ENCODE results near the gene SEC24A.

DNA sequence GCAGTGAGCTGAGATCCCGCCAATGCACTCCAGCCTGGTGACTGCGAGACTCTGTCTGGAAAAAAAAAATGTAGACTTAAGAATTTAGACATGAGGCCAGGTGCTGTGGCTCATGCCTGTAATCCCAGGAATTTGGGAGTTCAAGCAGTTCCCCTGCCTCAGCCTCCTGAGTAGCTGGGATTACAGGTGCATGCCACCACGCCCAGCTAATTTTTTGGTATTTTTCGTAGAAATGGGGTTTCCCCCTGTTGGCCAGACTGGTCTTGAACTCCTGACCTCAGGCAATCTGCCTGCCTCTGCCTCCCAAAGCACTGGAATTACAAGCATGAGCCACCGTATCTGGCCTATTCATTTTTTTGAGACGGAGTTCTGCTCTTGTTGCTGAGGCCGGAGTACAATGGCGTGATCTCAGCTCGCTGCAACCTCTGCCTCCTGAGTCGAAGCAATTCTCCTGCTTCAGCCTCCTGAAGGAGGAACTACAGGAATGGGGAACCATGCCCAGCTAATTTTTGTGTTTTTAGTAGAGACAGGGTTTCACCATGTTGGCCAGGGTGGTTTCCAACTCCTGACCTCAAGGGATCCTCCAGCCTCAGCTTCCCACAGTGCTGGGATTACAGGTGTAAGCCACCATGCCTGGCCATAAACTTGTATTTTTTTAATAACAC is 124.0 kb downstream of the SEC24A start:
- TF ChIP-seq, protein P1, sequence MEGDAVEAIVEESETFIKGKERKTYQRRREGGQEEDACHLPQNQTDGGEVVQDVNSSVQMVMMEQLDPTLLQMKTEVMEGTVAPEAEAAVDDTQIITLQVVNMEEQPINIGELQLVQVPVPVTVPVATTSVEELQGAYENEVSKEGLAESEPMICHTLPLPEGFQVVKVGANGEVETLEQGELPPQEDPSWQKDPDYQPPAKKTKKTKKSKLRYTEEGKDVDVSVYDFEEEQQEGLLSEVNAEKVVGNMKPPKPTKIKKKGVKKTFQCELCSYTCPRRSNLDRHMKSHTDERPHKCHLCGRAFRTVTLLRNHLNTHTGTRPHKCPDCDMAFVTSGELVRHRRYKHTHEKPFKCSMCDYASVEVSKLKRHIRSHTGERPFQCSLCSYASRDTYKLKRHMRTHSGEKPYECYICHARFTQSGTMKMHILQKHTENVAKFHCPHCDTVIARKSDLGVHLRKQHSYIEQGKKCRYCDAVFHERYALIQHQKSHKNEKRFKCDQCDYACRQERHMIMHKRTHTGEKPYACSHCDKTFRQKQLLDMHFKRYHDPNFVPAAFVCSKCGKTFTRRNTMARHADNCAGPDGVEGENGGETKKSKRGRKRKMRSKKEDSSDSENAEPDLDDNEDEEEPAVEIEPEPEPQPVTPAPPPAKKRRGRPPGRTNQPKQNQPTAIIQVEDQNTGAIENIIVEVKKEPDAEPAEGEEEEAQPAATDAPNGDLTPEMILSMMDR (IDR thresholded peaks at IDR 0.05; ENCODE audit: low read depth, low read length, missing input control), result no peak
- TF ChIP-seq RXRA (IDR thresholded peaks at IDR 0.05), result no peak
